GM19467 (cell line): ENCODE data around the gene PIGU.
"Not testable (repeated sequence)": the region's sequence is repeated elsewhere in the genome, so short reads cannot be mapped to it uniquely, and the experiment has no call there.

Experiments used
- ATAC-seq: cut with Tn5 transposase; IDR thresholded peaks from one replicate; pipeline ENCODE4 v1.9.1; 2021; ENCODE audit warnings: mild to moderate bottlenecking, moderate library complexity; ENCODE audit not compliant: unreplicated experiment

The PIGU gene

GRCh38 chr20:34676642-34677373 is at the start of gene PIGU:
Gene PIGU (minus strand): TSS chr20:34677092. CDS start chr20:34677085, 7 bp downstream.
- peak; percentile 95 for ATAC-seq

- ATAC-seq: no peak
Observed at GRCh38 chr20:34724172-34724571, 47.3 kb upstream of the PIGU start.

GRCh38 chr20:34722560-34722959 is 45.7 kb upstream of the PIGU start:
- ATAC-seq: not testable (repeated sequence)

- no peak for ATAC-seq
Observed at GRCh38 chr20:34720266-34720665, 43.4 kb upstream of the PIGU start.

- peak; percentile 78 for ATAC-seq
Observed at GRCh38 chr20:34719242-34720017, 42.5 kb upstream of the PIGU start.

GRCh38 chr20:34717230-34718095 is 40.6 kb upstream of the PIGU start:
- no peak for ATAC-seq

- no peak for ATAC-seq
Observed at GRCh38 chr20:34716921-34717229, 40.0 kb upstream of the PIGU start.

GRCh38 chr20:34715384-34715783 is 38.5 kb upstream of the PIGU start:
- ATAC-seq: no peak

GRCh38 chr20:34713944-34714515 is 37.1 kb upstream of the PIGU start:
- ATAC-seq: not testable (repeated sequence)

GRCh38 chr20:34713194-34713943 is 36.5 kb upstream of the PIGU start:
- no peak for ATAC-seq

GRCh38 chr20:34712525-34713192 is 35.8 kb upstream of the PIGU start:
- ATAC-seq: no peak

GRCh38 chr20:34711813-34712430 is 35.0 kb upstream of the PIGU start:
- ATAC-seq: no peak

GRCh38 chr20:34710861-34711574 is 34.1 kb upstream of the PIGU start:
- ATAC-seq: no peak

- ATAC-seq: no peak
Observed at GRCh38 chr20:34710568-34710839, 33.6 kb upstream of the PIGU start.

- peak; percentile 23 for ATAC-seq
Observed at GRCh38 chr20:34709831-34710567, 33.1 kb upstream of the PIGU start.

GRCh38 chr20:34709044-34709830 is 32.3 kb upstream of the PIGU start:
- ATAC-seq: peak; percentile 40

GRCh38 chr20:34708621-34709043 is 31.7 kb upstream of the PIGU start:
- peak; percentile 4 for ATAC-seq
